Activated naive CD4-positive, alpha-beta T cell treated with Interleukin-2 at 50 U/mL for 16 hours (primary cell): ENCODE results near the gene ABCA2.

Experiments
- DNase-seq: peaks from one replicate; pipeline ENCODE4 v3.0.0-alpha.2; 2020

ABCA2 gene

GRCh38 chr9:137015540-137015930 is 12.5 kb downstream of the ABCA2 start:
- DNase-seq, result no peak

- DNase-seq, result no peak
These were observed 13.1 kb downstream of the ABCA2 start for GRCh38 chr9:137014776-137015539.

GRCh38 chr9:137014166-137014565 is 13.9 kb downstream of the ABCA2 start:
- DNase-seq, result no peak

- DNase-seq, result no peak
These were observed 14.5 kb downstream of the ABCA2 start for GRCh38 chr9:137013571-137013940.

- DNase-seq, result no peak
These were observed 15.1 kb downstream of the ABCA2 start for GRCh38 chr9:137012694-137013570.

GRCh38 chr9:137011907-137012675 is 15.9 kb downstream of the ABCA2 start:
- DNase-seq, result no peak

GRCh38 chr9:137011156-137011555 is 16.9 kb downstream of the ABCA2 start:
- no peak for DNase-seq

GRCh38 chr9:137009938-137010732 is 17.9 kb downstream of the ABCA2 start:
- DNase-seq, result no peak

GRCh38 chr9:137009217-137009616 is 18.8 kb downstream of the ABCA2 start:
- DNase-seq, result no peak

GRCh38 chr9:137008312-137008711 is 19.7 kb downstream of the ABCA2 start:
- no peak for DNase-seq

- no peak for DNase-seq
These were observed 20.2 kb downstream of the ABCA2 start for GRCh38 chr9:137007816-137008270.

GRCh38 chr9:137007108-137007815 is 20.8 kb downstream of the ABCA2 start:
- DNase-seq, result no peak

- no peak for DNase-seq
These were observed 21.7 kb downstream of the ABCA2 start for GRCh38 chr9:137006116-137007003.

- DNase-seq, result peak; percentile 30
These were observed 23.8 kb downstream of the ABCA2 start for GRCh38 chr9:137004285-137004684.

GRCh38 chr9:137002646-137003041 is 25.4 kb downstream of the ABCA2 start:
- no peak for DNase-seq

- no peak for DNase-seq
These were observed 26.0 kb downstream of the ABCA2 start for GRCh38 chr9:137001857-137002645.

- DNase-seq, result peak; percentile 41
These were observed 27.7 kb downstream of the ABCA2 start for GRCh38 chr9:137000177-137000930.

- peak; percentile 27 for DNase-seq
These were observed 30.2 kb downstream of the ABCA2 start for GRCh38 chr9:136997830-136998234.

- no peak for DNase-seq
These were observed 30.7 kb downstream of the ABCA2 start for GRCh38 chr9:136997371-136997770.
